ENCODE data around the gene ITPR1.

Gene ITPR1

GRCh38 chr3:4887177-4887576, 394.0 kb downstream of the ITPR1 start:
- Mint-ChIP-seq H3K4me3 (no peak overlapping the region), H3K27me3 (no peaks in the 10 kb centered on the region), H3K4me1 (ENCODE audit: low read depth) (peaks cover 16% of the 10 kb centered on the region), H3K9me3 (no peaks in the 10 kb centered on the region), H3K36me3 (ENCODE audit: low read depth) (no peaks in the 10 kb centered on the region), H3K27ac (no peak overlapping the region)
- intact Hi-C loops (cut with micrococcal nuclease) = no loop called here

DNA sequence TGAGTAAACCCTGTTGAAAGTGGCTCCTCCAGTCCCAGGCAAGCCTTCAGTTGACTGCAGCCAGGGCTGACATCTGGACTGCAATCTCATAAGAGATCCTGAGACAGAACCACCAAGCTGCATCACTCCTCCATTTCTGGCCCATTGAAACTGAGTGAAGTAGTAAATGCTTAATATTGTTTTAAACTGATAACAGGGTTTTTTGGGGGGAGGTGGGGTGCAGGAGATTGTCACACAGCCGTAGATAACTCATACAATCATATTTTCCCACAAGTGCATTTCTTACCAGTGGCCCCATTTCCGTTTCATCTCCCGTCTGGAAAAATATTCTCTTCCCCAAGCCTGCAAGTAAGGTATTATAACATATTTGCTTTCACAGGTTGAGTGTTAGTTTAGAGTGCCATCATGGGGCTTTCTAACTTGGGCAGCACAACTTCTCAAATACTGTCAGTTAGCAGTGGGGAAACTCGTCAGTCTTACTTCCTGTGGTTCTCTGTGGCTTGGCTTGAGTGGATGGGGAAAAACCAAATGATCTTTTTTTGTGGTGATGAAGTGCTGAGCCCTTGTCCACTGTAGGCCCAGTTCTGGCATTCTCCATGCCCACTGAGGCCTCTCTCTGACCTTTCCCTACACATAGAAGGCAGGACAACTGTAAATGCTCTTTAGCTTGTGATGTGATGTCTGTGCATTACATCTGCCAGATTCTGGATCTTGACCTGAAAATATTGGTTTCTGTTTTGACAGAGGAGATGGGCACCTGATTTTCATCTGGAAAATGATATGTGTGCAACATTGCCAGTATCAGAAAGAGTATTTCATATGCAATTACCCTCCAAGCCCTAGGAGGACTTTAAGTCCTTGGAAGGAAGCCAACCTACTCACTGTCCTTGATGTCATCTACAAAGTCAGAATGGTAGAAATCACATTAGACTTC, 396.0 kb downstream of the ITPR1 start:
- H3K4me3 Mint-ChIP-seq = no peak overlapping the region
- intact Hi-C loops (cut with micrococcal nuclease) = no loop called here
- no peaks in the 10 kb centered on the region for H3K9me3 Mint-ChIP-seq
- H3K27ac Mint-ChIP-seq = no peak overlapping the region
- no peaks in the 10 kb centered on the region for H3K27me3 Mint-ChIP-seq
- peaks cover 16% of the 10 kb centered on the region for H3K4me1 Mint-ChIP-seq (ENCODE audit: low read depth)
- no peaks in the 10 kb centered on the region for H3K36me3 Mint-ChIP-seq (ENCODE audit: low read depth)

GRCh38 chr3:4889896-4890295, 396.7 kb downstream of the ITPR1 start:
- Mint-ChIP-seq H3K4me1 (ENCODE audit: low read depth) (peaks cover 16% of the 10 kb centered on the region), H3K27ac (no peak overlapping the region), H3K4me3 (no peak overlapping the region), H3K27me3 (no peaks in the 10 kb centered on the region), H3K36me3 (ENCODE audit: low read depth) (no peaks in the 10 kb centered on the region), H3K9me3 (no peaks in the 10 kb centered on the region)
- intact Hi-C loops (cut with micrococcal nuclease) = no loop called here

DNA sequence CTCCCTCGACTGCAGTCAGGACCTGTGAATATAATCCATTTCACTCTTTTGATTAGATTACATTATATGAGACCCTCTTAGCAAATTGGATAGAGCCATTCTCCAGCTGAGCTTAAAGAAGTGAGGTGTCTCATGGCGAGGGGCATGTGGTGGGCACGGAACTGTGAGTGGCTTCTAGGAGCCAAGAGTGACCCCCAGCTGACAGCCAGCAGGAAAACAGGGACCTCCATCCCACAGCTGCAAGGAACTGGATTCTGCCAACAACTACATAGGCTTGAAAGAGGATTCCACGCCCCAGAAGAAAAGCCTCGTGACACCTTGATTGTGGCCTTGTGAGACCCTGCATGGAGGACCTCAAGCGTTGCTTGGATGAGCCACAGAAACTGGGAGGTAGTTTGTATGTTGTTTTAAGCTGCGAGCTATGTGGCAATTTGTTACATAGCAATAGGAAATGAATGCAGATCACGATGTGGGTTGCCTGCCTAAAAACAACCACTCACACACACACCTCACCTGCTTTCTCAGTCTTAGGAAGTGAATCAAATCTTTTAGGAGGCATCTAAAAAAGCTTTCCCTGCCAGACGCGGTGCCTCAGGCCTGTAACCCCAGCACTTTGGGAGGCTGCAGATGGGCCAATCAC, 401.9 kb downstream of the ITPR1 start:
- Mint-ChIP-seq H3K36me3 (ENCODE audit: low read depth) (no peaks in the 10 kb centered on the region), H3K27me3 (no peaks in the 10 kb centered on the region), H3K9me3 (no peaks in the 10 kb centered on the region), H3K27ac (no peak overlapping the region), H3K4me3 (no peak overlapping the region), H3K4me1 (ENCODE audit: low read depth) (peaks cover 20% of the 10 kb centered on the region)
- intact Hi-C loops (cut with micrococcal nuclease) = no loop called here

DNA sequence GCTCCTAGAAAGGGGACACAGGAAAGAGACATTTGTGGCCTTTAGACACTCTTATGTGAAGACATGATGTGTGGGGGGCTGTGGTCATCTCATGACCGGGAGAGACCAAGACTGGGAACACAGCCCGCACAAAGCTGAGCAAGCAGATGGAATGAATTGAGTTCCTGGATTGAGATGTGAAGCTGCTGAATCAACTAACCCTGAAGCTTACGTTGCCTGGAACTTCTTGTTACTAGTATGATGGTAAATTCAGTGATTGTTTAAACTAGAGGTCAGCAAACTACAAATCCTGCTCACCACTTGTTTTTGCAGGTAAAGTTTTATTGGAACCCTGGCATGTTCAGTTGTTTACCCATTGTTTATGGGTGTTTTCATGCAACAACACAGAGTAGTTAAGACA, 402.7 kb downstream of the ITPR1 start:
- Mint-ChIP-seq H3K27ac (no peak overlapping the region), H3K9me3 (no peaks in the 10 kb centered on the region), H3K36me3 (ENCODE audit: low read depth) (no peaks in the 10 kb centered on the region), H3K4me3 (no peak overlapping the region), H3K4me1 (ENCODE audit: low read depth) (peaks cover 20% of the 10 kb centered on the region), H3K27me3 (no peaks in the 10 kb centered on the region)
- intact Hi-C loops (cut with micrococcal nuclease) = no loop called here

Measured in dendritic cell treated with granulocyte-macrophage colony-stimulating factor and Interleukin-4, amounts not matched to agents 40 ng/mL and 50 ng/mL, for 4 days (primary cell).